Measurements from ENCODE around the gene DYNLT5.
A peak's percentile ranks its signal among the peaks of the same experiment; 100 is the strongest.

The DYNLT5 gene

DNA sequence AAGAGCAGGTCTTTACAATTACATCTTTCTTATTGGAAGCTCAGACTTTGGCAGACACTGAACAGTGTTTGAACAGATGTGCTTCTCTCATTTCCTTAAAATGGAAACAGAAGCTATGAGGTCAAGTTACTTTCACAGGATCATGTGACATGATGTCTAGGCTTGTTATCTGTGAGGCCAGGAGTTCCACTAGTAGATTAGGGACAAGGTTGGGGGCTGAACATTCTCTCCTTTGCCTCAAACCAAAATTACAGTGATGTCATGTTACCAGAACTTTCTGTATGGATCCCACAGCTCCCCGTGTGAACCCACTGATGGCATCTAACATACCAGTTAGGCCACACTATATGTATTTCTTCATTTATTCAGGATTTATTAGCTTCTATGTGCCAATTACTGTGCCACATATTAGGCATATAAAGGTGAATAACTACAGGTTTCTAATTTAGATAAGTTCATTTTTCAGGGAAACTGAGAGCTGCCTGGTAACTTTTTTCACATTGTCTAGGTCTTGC lies 6.0 kb downstream of the DYNLT5 start:
- in situ Hi-C loops (cut with MboI; ENCODE audit: low sequenced_read_pairs, unreplicated experiment) = loop anchor here (25.0 kb wide), 1 partner anchor 729 kb away; no protein-coding TSS in a partner anchor
- DNase-seq (ENCODE audit: low spot score) = peak; percentile 50
- TF ChIP-seq, protein P1, sequence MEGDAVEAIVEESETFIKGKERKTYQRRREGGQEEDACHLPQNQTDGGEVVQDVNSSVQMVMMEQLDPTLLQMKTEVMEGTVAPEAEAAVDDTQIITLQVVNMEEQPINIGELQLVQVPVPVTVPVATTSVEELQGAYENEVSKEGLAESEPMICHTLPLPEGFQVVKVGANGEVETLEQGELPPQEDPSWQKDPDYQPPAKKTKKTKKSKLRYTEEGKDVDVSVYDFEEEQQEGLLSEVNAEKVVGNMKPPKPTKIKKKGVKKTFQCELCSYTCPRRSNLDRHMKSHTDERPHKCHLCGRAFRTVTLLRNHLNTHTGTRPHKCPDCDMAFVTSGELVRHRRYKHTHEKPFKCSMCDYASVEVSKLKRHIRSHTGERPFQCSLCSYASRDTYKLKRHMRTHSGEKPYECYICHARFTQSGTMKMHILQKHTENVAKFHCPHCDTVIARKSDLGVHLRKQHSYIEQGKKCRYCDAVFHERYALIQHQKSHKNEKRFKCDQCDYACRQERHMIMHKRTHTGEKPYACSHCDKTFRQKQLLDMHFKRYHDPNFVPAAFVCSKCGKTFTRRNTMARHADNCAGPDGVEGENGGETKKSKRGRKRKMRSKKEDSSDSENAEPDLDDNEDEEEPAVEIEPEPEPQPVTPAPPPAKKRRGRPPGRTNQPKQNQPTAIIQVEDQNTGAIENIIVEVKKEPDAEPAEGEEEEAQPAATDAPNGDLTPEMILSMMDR (IDR thresholded peaks at IDR 0.05; ENCODE audit: borderline replicate concordance, control extremely low read depth, extremely low read depth, insufficient read depth, missing control alignments) = no peak

DNA sequence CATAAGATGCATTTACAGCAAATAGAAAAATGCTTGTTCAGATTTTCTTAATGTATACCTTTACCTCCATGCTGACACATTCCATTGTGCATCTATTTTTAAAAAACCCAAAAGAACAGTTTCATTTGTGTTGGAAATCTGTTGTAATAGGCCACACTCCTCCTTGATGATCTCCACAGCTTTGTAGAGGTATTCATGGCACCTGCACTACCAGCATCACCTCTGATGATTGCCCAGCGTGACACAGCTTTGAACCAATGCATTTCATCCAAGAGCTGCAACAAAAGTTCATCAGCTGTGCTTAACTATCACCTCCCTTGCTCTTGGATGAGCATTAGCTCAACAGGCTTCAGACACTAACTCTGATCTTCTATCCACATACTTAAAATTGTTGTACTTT lies 8.2 kb downstream of the DYNLT5 start:
- in situ Hi-C loops (cut with MboI; ENCODE audit: low sequenced_read_pairs, unreplicated experiment) = loop anchor here (25.0 kb wide), 1 partner anchor 727 kb away; no protein-coding TSS in a partner anchor
- TF ChIP-seq, protein P1 (IDR thresholded peaks at IDR 0.05; ENCODE audit: borderline replicate concordance, control extremely low read depth, extremely low read depth, insufficient read depth, missing control alignments) = no peak
- no peak for DNase-seq (ENCODE audit: low spot score)

DNA sequence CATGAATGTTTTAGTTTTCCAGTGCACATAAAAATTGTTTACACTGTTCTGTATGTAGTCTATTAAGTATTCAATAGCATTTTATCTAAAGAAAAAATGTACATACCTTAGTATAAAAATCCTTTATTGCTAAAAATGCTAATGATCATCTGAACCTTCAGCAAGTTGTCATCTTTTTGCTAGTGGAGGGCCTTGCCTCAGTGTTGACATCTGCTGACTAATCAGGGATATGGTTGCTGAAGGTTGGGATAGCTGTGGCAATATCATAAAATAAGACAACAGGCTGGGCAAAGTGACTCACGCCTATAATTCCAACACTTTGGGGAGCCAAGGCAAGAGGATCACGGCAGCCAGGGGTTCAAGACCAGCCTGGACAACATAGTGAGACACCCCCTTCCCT lies 9.0 kb downstream of the DYNLT5 start:
- in situ Hi-C loops (cut with MboI; ENCODE audit: low sequenced_read_pairs, unreplicated experiment) = loop anchor here (25.0 kb wide), 1 partner anchor 726 kb away; no protein-coding TSS in a partner anchor
- no peak for DNase-seq (ENCODE audit: low spot score)
- TF ChIP-seq, protein P1 (IDR thresholded peaks at IDR 0.05; ENCODE audit: borderline replicate concordance, control extremely low read depth, extremely low read depth, insufficient read depth, missing control alignments) = no peak

DNA sequence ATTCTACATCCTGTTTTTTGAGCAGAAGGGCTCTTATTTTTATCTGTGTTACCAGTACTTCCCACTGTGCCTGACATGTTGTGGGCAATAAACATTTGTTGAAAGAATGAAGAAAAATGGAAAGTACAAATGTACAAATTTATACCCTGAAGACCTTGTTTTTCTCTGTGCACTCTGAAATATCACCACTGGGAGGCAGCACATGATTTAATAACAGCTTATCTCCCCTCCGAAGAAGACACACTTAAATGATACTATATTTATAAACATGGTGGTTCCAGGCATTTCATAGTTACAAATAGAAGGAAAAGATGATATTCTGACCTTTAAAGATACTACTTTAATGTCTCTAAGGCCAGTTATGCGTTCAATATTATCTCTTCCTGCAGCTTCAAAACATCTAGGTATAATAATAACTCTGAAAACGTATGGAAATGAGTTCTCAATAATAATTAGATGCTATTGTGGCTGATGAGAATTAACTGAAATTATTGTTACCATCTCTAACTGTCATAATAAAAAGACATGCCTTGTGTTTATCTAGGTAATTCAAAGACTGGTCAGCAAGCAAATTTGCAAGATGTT lies 12.8 kb downstream of the DYNLT5 start:
- DNase-seq (ENCODE audit: low spot score) = peak; percentile 31
- in situ Hi-C loops (cut with MboI; ENCODE audit: low sequenced_read_pairs, unreplicated experiment) = loop anchor here (25.0 kb wide), 1 partner anchor 722 kb away; no protein-coding TSS in a partner anchor

DNA sequence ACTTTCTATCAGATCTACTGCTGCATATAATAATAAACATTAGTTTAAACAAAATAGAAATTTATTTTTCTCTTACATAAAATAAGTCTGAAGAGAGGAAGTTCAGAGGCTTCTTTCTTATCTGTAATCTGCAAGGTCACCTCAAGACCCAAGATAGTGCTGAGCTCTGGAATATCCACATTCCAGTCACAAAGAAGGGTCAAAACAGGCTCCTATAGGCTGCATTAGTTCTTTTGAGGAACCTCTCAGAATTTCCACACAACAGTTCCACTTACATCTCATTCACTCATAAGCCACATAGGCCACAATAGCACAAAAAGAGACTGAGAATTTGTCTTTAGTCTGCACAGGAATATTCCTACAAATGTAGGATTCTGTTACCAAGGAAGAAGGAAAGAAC lies 15.4 kb downstream of the DYNLT5 start:
- no peak for DNase-seq (ENCODE audit: low spot score)
- in situ Hi-C loops (cut with MboI; ENCODE audit: low sequenced_read_pairs, unreplicated experiment) = loop anchor here (25.0 kb wide), 1 partner anchor 720 kb away; no protein-coding TSS in a partner anchor
- TF ChIP-seq, protein P1 (IDR thresholded peaks at IDR 0.05; ENCODE audit: borderline replicate concordance, control extremely low read depth, extremely low read depth, insufficient read depth, missing control alignments) = no peak

More for the DNA sequence above, 12.8 kb downstream of the DYNLT5 start:
- TF ChIP-seq, protein P1 (IDR thresholded peaks at IDR 0.05; ENCODE audit: borderline replicate concordance, control extremely low read depth, extremely low read depth, insufficient read depth, missing control alignments) = peak; percentile 63

DNA sequence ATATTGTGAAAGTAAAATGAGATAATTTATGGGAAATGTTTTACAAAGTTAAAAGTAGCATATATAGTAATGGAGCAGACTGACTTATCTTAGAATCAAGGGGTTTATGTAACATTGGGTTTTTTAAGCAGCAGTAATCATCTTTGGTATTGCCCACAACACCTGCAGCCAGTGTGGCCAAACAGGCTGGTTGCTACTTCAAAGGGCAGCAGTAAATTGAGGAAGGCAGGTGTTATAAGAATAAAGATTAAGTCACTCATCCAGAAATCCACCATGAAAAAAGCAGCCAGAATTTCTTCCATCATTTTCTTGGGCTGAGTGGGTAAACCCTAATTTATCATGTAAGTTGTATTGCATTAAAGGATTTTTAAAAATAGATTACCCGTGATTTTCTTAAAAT lies 16.7 kb downstream of the DYNLT5 start:
- TF ChIP-seq, protein P1 (IDR thresholded peaks at IDR 0.05; ENCODE audit: borderline replicate concordance, control extremely low read depth, extremely low read depth, insufficient read depth, missing control alignments) = no peak
- in situ Hi-C loops (cut with MboI; ENCODE audit: low sequenced_read_pairs, unreplicated experiment) = loop anchor here (25.0 kb wide), 1 partner anchor 718 kb away; no protein-coding TSS in a partner anchor
- no peak for DNase-seq (ENCODE audit: low spot score)

Measured in GM13976 (cell line).